Subcutaneous adipose tissue (tissue), 4 donors: ENCODE data around the gene CHMP6. TPM values are rescaled to one million over a fixed set of nuclear protein-coding genes. Genes with fewer than 3 reads are reported as not detected.

Experiments
- CTCF ChIP-seq: fragments of 450-650 bp; IDR thresholded peaks from one replicate; pipeline ENCODE4 v1.5.1; 2016; ENCODE audit warnings: low read depth, mild to moderate bottlenecking, control low read depth, antibody characterized with exemption, moderate library complexity
- total RNA-seq, 4 donors: library from RNA; depleted of rRNA; stranded (reverse); fragments of >200 nt; gene quantifications; one replicate each; pipeline ENCODE4 v1.1.0, GENCODE V29; 2016

Gene CHMP6
- total RNA-seq, 4 donors from 2014 or later, result 18.2 to 36.9 (median 20.0) TPM

- TF ChIP-seq CTCF, result no peak
These were observed 30.1 kb downstream of the CHMP6 start for GRCh38 chr17:81021531-81022343.

GRCh38 chr17:81022344-81022676 is 30.7 kb downstream of the CHMP6 start:
- no peak for TF ChIP-seq CTCF

- TF ChIP-seq CTCF, result no peak
These were observed 33.6 kb downstream of the CHMP6 start for GRCh38 chr17:81025065-81025740.

GRCh38 chr17:81025741-81026129 is 34.1 kb downstream of the CHMP6 start:
- TF ChIP-seq CTCF, result no peak

- no peak for TF ChIP-seq CTCF
These were observed 34.8 kb downstream of the CHMP6 start for GRCh38 chr17:81026266-81027036.

GRCh38 chr17:81027038-81027437 is 35.4 kb downstream of the CHMP6 start:
- TF ChIP-seq CTCF, result no peak
